GM12878 (cell line): Measurements from ENCODE around the gene PUS7. TPM values are rescaled to one million over a fixed set of nuclear protein-coding genes. Genes with fewer than 3 reads are reported as not detected.
A peak's percentile ranks its signal among the peaks of the same experiment; 100 is the strongest.

Experiments used
- ATAC-seq: fragments of 200-7000 bp; cut with Tn5 transposase; 3 replicates; pipeline ENCODE4 v1.9.1; 2020; ENCODE audit warnings: mild to moderate bottlenecking, moderate library complexity
- BruUV-seq: library from RNA; stranded (reverse); fragments of 400-500 nt; replicated peaks from 2 replicates; lab custom pipeline; 2021; lab: Mats Ljungman, UMichigan
- CTCF ChIA-PET: fragments of 300-600 bp; sonication (Branson Sonifier 250); formaldehyde crosslinking; extraction: SDS; loops from one replicate; lab custom pipeline; 2021; ENCODE audit warnings: inconsistent platforms; lab: Yijun Ruan, JAX
- POLR2A ChIA-PET: fragments of 350-600 bp; formaldehyde crosslinking; extraction: SDS; loops from one replicate; lab custom pipeline; 2021; ENCODE audit warnings: inconsistent platforms; lab: Charles Lee
- RAD21 ChIA-PET: fragments of 300-600 bp; sonication (Branson Sonifier 250); formaldehyde crosslinking; loops from one replicate; lab custom pipeline; 2023; ENCODE audit warnings: antibody characterized with exemption; ENCODE audit not compliant: unreplicated experiment; lab: Charles Lee
- SMC1A ChIA-PET: fragments of 300-600 bp; sonication (Branson Sonifier 250); formaldehyde crosslinking; loops from one replicate; lab custom pipeline; 2023; ENCODE audit not compliant: unreplicated experiment, uncharacterized antibody; lab: Charles Lee
- DNase-seq: peaks from one replicate; pipeline ENCODE4 v3.0.0-alpha.2; 2011; ENCODE audit warnings: low read depth, low spot score
- FAIRE-seq: peaks from 3 replicates; lab custom pipeline; 2011; peaks lifted over from hg19 to GRCh38; lab: Jason Lieb, UNC
- H2AFZ ChIP-seq: 2 replicates; pipeline ENCODE4 v1.6.0; 2011; ENCODE audit warnings: low read depth, low read length, control low read depth; ENCODE audit not compliant: control insufficient read depth
- H3K27ac ChIP-seq: 2 replicates; pipeline ENCODE4 v1.5.1; 2011; ENCODE audit warnings: control low read depth; ENCODE audit not compliant: control insufficient read depth, insufficient read depth
- H3K27me3 ChIP-seq, 2 experiments: replicated peaks in 1 of 2; 2 replicates each; pipeline versions ENCODE4 v1.6.0 to v1.6.1; 2011; ENCODE audit warnings: low read length in 1 of 2; ENCODE audit not compliant: control insufficient read depth in 2 of 2, insufficient read depth in 2 of 2
- H3K36me3 ChIP-seq, 2 experiments: 2 replicates each; pipeline ENCODE4 v1.5.1; 2011; ENCODE audit warnings: low read length in 1 of 2; ENCODE audit not compliant: control insufficient read depth in 2 of 2, insufficient read depth in 2 of 2
- H3K4me1 ChIP-seq: 2 replicates; pipeline ENCODE4 v1.6.1; 2011; ENCODE audit warnings: mild to moderate bottlenecking, low read length, moderate library complexity, mixed read lengths; ENCODE audit not compliant: control insufficient read depth, insufficient read depth
- H3K4me2 ChIP-seq: 2 replicates; pipeline ENCODE4 v1.6.0; 2011; ENCODE audit warnings: control low read depth; ENCODE audit not compliant: control insufficient read depth, insufficient read depth
- H3K4me3 ChIP-seq: fragments of 200-600 bp; sonication (generic); 2 replicates; pipeline ENCODE4 v1.5.1; 2016
- H3K79me2 ChIP-seq: 2 replicates; pipeline ENCODE4 v1.6.0; 2011; ENCODE audit warnings: low read length; ENCODE audit not compliant: control insufficient read depth, insufficient read depth
- H3K9ac ChIP-seq: 2 replicates; pipeline ENCODE4 v1.8.0; 2011; ENCODE audit warnings: low read length, control low read depth, mixed read lengths; ENCODE audit not compliant: control insufficient read depth, insufficient read depth
- H3K9me3 ChIP-seq: replicated peaks from 3 replicates; pipeline ENCODE4 v1.5.1; 2011; ENCODE audit warnings: mild to moderate bottlenecking, low read length; ENCODE audit not compliant: control insufficient read depth, insufficient read depth
- H4K20me1 ChIP-seq: 2 replicates; pipeline ENCODE4 v1.6.0; 2011; ENCODE audit not compliant: control insufficient read depth, insufficient read depth
- BHLHE40 ChIP-seq, 2 experiments: fragments of 450-650 bp in 1 of 2; IDR thresholded peaks; 2 replicates each; pipeline ENCODE4 v1.6.1; 2011 to 2017; ENCODE audit warnings: low read depth in 2 of 2, borderline replicate concordance in 1 of 2, improper control_type of control experiment in 1 of 2, low read length in 1 of 2, mild to moderate bottlenecking in 1 of 2
- CHD2 ChIP-seq: IDR thresholded peaks from 2 replicates; pipeline ENCODE4 v1.6.1; 2011; ENCODE audit warnings: low read depth, low read length, improper control_type of control experiment, borderline replicate concordance
- EZH2 ChIP-seq: IDR thresholded peaks from 2 replicates; pipeline ENCODE4 v1.6.1; 2012; ENCODE audit warnings: low read depth, mild to moderate bottlenecking, control low read depth, inconsistent platforms, low read length, borderline replicate concordance; ENCODE audit not compliant: control insufficient read depth
- FOXK2 ChIP-seq: fragments of 450-650 bp; IDR thresholded peaks from 2 replicates; pipeline ENCODE4 v1.6.1; 2017; ENCODE audit warnings: mild to moderate bottlenecking, moderate library complexity
- JUNB ChIP-seq: IDR thresholded peaks from 2 replicates; pipeline ENCODE4 v1.6.1; 2016; ENCODE audit warnings: antibody characterized with exemption, mild to moderate bottlenecking
- MTA2 ChIP-seq: fragments of 450-650 bp; IDR thresholded peaks from 2 replicates; pipeline ENCODE4 v1.6.1; 2016; ENCODE audit warnings: low read depth, mild to moderate bottlenecking, moderate library complexity
- MTA3 ChIP-seq: IDR thresholded peaks from 2 replicates; pipeline ENCODE4 v1.6.1; 2012; ENCODE audit warnings: low read length, inconsistent platforms, borderline replicate concordance
- MYC ChIP-seq: IDR thresholded peaks from 2 replicates; pipeline ENCODE4 v1.6.1; 2011; ENCODE audit warnings: mild to moderate bottlenecking, low read length, moderate library complexity, inconsistent platforms; ENCODE audit not compliant: insufficient read depth, insufficient replicate concordance, insufficient read length, severe bottlenecking
- NFXL1 ChIP-seq: fragments of 450-650 bp; IDR thresholded peaks from 2 replicates; pipeline ENCODE4 v1.6.1; 2017; ENCODE audit warnings: antibody characterized with exemption, mild to moderate bottlenecking, borderline replicate concordance
- NFYB ChIP-seq: IDR thresholded peaks from 2 replicates; pipeline ENCODE4 v1.6.1; 2011; ENCODE audit warnings: low read depth, mild to moderate bottlenecking, low read length, improper control_type of control experiment, moderate library complexity; ENCODE audit not compliant: insufficient read depth
- POLR2AphosphoS2 ChIP-seq: IDR thresholded peaks from 2 replicates; pipeline ENCODE4 v1.6.1; 2011; ENCODE audit warnings: low read depth, mild to moderate bottlenecking, low read length, improper control_type of control experiment, moderate library complexity
- RB1 ChIP-seq: fragments of 450-650 bp; formaldehyde crosslinking; IDR thresholded peaks from 2 replicates; pipeline ENCODE4 v1.6.1; 2017; ENCODE audit warnings: mild to moderate bottlenecking, borderline replicate concordance
- TAF1 ChIP-seq: IDR thresholded peaks from 2 replicates; pipeline ENCODE4 v1.6.1; 2011; ENCODE audit warnings: mild to moderate bottlenecking, low read depth, low read length, borderline replicate concordance
- ZNF274 ChIP-seq: IDR thresholded peaks from one replicate; pipeline ENCODE4 v1.8.0; 2011; ENCODE audit not compliant: insufficient read length, insufficient read depth
- WGBS: methylation state at CpG from one replicate; pipeline ENCODE4 v1.1.6; 2016; ENCODE audit warnings: low lambda C conversion rate; ENCODE audit not compliant: insufficient replicate concordance, insufficient coverage; ENCODE audit errors: missing lambda C conversion rate; 5-methylcytosine and 5-hydroxymethylcytosine counted together
- in situ Hi-C: fragments of 300-500 bp; cut with MboI; formaldehyde crosslinking; loops from 9 replicates; pipeline ENCODE4 v1.14.3; 2018; ENCODE audit warnings: mixed read lengths
- intact Hi-C: fragments of 100-400 bp; cut with micrococcal nuclease; formaldehyde crosslinking; loops from one replicate; pipeline ENCODE4 v1.14.2; 2022; ENCODE audit not compliant: unreplicated experiment
- polyA plus RNA-seq, 11 experiments: library from polyadenylated mRNA; depleted of rRNA in 4 of 11; unstranded in 6 of 11; stranded (reverse) in 5 of 11; fragments of >200 nt; fragmentation: Nextera tagmentation in 4 of 11; fragmentation: Illumina TruSeq in 1 of 11; extraction: Ambion mirVana in 4 of 11; extraction: Trizol in 1 of 11; gene quantifications; 1 replicate in 1 of 11; 2 replicates in 10 of 11; pipeline versions ENCODE4 v1.2.1 to v1.2.3, GENCODE V29; 2011 to 2016; ENCODE audit warnings: inconsistent platforms in 2 of 11, missing spikeins in 2 of 11, low read depth in 1 of 11
- total RNA-seq, 4 experiments: library from RNA; depleted of rRNA in 3 of 4; stranded (reverse); fragments of >200 nt in 3 of 4; fragmentation: Illumina TruSeq in 1 of 4; extraction: Trizol in 1 of 4; gene quantifications; 2 replicates each; pipeline versions ENCODE4 v1.2.1 to v1.2.3, GENCODE V29; 2013 to 2021
- TF ChIP-seq, protein P1 (sequence below): fragments of 450-650 bp; IDR thresholded peaks from 2 replicates; pipeline ENCODE4 v1.6.1; 2018; ENCODE audit warnings: mild to moderate bottlenecking, low read depth, moderate library complexity; ENCODE audit not compliant: partially characterized antibody
- TF ChIP-seq, protein P2 (sequence below): IDR thresholded peaks from 2 replicates; pipeline ENCODE4 v1.6.1; 2011; ENCODE audit warnings: mild to moderate bottlenecking, low read depth, low read length, moderate library complexity; ENCODE audit not compliant: insufficient replicate concordance
- TF ChIP-seq, protein P3 (sequence below): IDR thresholded peaks from 2 replicates; pipeline ENCODE4 v1.6.1; 2012; ENCODE audit warnings: low read depth, low read length, improper control_type of control experiment

The PUS7 gene
- total and polyA plus RNA-seq, 10 of the 15 experiments (the other 5 are each of a cell fraction or from before 2014, with no cell fraction given) = 5.6 to 28.5 (median 22.4) TPM

DNA sequence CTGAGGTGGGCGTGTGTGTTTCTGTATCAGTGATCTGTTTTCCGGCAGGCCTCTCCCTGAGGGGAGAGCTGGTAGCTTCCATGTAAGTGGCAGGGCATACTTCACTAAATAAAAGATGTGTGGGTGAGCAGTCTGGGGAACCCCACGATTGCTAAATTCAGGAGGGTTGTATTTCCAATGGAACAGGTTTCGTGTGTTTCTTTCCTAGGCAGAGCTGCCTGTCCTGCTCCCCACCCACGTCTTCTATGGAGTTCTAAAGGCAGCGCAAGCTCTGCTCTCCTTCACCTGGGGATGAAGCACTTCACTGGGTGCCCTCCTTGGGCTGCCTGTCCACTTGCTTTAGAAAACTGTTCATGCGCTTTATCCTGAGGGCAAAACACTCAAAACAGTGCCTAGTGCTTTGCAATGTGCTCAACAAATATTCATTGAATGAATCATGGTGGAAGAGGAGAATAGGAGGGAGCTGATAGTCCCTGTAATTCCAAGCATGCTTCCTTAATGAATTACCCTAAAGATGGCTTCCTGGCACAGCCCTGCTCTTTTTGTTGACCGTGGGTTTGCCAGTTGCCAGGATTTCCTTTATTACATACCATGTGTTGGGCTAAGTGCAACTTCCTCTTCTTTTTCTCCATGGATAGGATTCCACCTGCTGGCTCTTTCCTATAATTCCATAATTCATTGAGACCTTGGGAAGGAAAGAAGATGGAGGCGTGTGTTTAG, 82.7 kb downstream of the PUS7 start:
- ChIA-PET POLR2A (interaction anchor here (0.6 to 0.7 kb wide), 3 partner anchors 115 to 184 kb away, joined by 4 to 7 read pairs (median 4); no protein-coding TSS in a partner anchor), CTCF (interaction anchor here (1.0 to 1.2 kb wide), 2 partner anchors 9 to 18 kb away, joined by 3 read pairs; no protein-coding TSS in a partner anchor), SMC1A (interaction anchor here (1.4 kb wide), 1 partner anchor 12 kb away, joined by 4 read pairs; no protein-coding TSS in a partner anchor), RAD21 (interaction anchor here (0.7 kb wide), 1 partner anchor 198 kb away, joined by 3 read pairs; no protein-coding TSS in a partner anchor)
- H3K9ac ChIP-seq = no peak overlapping the region
- ATAC-seq (no peak), DNase-seq (no peak), FAIRE-seq (no peak)
- peak overlapping the region; percentile 19 for H2AFZ ChIP-seq
- in situ Hi-C loops (no loop called here), intact Hi-C loops (no loop called here)
- no peak overlapping the region for H3K4me3 ChIP-seq
- no peaks in the 10 kb centered on the region for H3K27me3 ChIP-seq
- H3K9me3 ChIP-seq = no peaks in the 10 kb centered on the region; the same call in 2 of the 3 replicates
- no peak overlapping the region for H3K4me2 ChIP-seq
- H3K27ac ChIP-seq = no peak overlapping the region
- 46% methylated on average over 9 of the region's 9 CpGs for WGBS
- H3K4me1 ChIP-seq = no peaks in the 10 kb centered on the region
- H4K20me1 ChIP-seq = no peaks in the 10 kb centered on the region
- BruUV-seq = no TSS peak
- H3K36me3 ChIP-seq = no peaks in the 10 kb centered on the region
- no peaks in the 10 kb centered on the region for H3K79me2 ChIP-seq
- no peak for TF ChIP-seq TAF1
- no peak for TF ChIP-seq MTA2
- TF ChIP-seq, protein P1, sequence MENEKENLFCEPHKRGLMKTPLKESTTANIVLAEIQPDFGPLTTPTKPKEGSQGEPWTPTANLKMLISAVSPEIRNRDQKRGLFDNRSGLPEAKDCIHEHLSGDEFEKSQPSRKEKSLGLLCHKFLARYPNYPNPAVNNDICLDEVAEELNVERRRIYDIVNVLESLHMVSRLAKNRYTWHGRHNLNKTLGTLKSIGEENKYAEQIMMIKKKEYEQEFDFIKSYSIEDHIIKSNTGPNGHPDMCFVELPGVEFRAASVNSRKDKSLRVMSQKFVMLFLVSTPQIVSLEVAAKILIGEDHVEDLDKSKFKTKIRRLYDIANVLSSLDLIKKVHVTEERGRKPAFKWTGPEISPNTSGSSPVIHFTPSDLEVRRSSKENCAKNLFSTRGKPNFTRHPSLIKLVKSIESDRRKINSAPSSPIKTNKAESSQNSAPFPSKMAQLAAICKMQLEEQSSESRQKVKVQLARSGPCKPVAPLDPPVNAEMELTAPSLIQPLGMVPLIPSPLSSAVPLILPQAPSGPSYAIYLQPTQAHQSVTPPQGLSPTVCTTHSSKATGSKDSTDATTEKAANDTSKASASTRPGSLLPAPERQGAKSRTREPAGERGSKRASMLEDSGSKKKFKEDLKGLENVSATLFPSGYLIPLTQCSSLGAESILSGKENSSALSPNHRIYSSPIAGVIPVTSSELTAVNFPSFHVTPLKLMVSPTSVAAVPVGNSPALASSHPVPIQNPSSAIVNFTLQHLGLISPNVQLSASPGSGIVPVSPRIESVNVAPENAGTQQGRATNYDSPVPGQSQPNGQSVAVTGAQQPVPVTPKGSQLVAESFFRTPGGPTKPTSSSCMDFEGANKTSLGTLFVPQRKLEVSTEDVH = no peak
- TF ChIP-seq MYC = no peak
- no peak for TF ChIP-seq JUNB
- no peak for TF ChIP-seq FOXK2
- TF ChIP-seq NFYB = no peak
- no peak for TF ChIP-seq MTA3
- no peak for TF ChIP-seq POLR2AphosphoS2
- TF ChIP-seq ZNF274 = no peak
- no peak for TF ChIP-seq CHD2
- no peak for TF ChIP-seq NFXL1
- no peak for TF ChIP-seq BHLHE40 (IDR thresholded peaks at IDR 0.05; ENCODE audit: borderline replicate concordance in 1 of 2, low read depth in 2 of 2, low read length in 1 of 2)
- TF ChIP-seq, protein P2, sequence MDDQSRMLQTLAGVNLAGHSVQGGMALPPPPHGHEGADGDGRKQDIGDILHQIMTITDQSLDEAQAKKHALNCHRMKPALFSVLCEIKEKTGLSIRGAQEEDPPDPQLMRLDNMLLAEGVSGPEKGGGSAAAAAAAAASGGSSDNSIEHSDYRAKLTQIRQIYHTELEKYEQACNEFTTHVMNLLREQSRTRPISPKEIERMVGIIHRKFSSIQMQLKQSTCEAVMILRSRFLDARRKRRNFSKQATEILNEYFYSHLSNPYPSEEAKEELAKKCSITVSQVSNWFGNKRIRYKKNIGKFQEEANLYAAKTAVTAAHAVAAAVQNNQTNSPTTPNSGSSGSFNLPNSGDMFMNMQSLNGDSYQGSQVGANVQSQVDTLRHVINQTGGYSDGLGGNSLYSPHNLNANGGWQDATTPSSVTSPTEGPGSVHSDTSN = no peak
- no peak for TF ChIP-seq EZH2
- TF ChIP-seq, protein P3, sequence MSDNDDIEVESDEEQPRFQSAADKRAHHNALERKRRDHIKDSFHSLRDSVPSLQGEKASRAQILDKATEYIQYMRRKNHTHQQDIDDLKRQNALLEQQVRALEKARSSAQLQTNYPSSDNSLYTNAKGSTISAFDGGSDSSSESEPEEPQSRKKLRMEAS = no peak
- TF ChIP-seq RB1 = no peak
